GM19372 (cell line): Measurements from ENCODE around the gene AK6.
"Not testable (repeated sequence)": the region's sequence is repeated elsewhere in the genome, so short reads cannot be mapped to it uniquely, and the experiment has no call there.

Experiments
- ATAC-seq: cut with Tn5 transposase; IDR thresholded peaks from one replicate; pipeline ENCODE4 v1.9.1; 2021; ENCODE audit warnings: mild to moderate bottlenecking, low read depth, moderate library complexity; ENCODE audit not compliant: unreplicated experiment

Gene AK6

GRCh38 chr5:69341520-69342161 is 27.7 kb downstream of the AK6 start:
- ATAC-seq: no peak

GRCh38 chr5:69335341-69335935 is 33.9 kb downstream of the AK6 start:
- ATAC-seq: no peak

- peak; percentile 56 for ATAC-seq
Observed at GRCh38 chr5:69334793-69335268, 34.5 kb downstream of the AK6 start.

GRCh38 chr5:69333668-69334315 is 35.5 kb downstream of the AK6 start:
- not testable (repeated sequence) for ATAC-seq

GRCh38 chr5:69331528-69332445 is 37.5 kb downstream of the AK6 start:
- no peak for ATAC-seq

- ATAC-seq: no peak
Observed at GRCh38 chr5:69329905-69330489, 39.3 kb downstream of the AK6 start.

- no peak for ATAC-seq
Observed at GRCh38 chr5:69326365-69326764, 43.0 kb downstream of the AK6 start.

- no peak for ATAC-seq
Observed at GRCh38 chr5:69317391-69317790, 51.9 kb downstream of the AK6 start.

GRCh38 chr5:69315972-69316371 is 53.3 kb downstream of the AK6 start:
- ATAC-seq: no peak

- ATAC-seq: no peak
Observed at GRCh38 chr5:69313428-69313827, 55.9 kb downstream of the AK6 start.

GRCh38 chr5:69312459-69313160 is 56.7 kb downstream of the AK6 start:
- no peak for ATAC-seq

- ATAC-seq: no peak
Observed at GRCh38 chr5:69309380-69309779, 59.9 kb downstream of the AK6 start.

- no peak for ATAC-seq
Observed at GRCh38 chr5:69308046-69308553, 61.2 kb downstream of the AK6 start.

GRCh38 chr5:69305512-69305911 is 63.8 kb downstream of the AK6 start:
- ATAC-seq: no peak
